A549 treated with ZK216348 at 1 μM for 4 hours (cell line): ENCODE results near the gene LGALS9C. TPM values are rescaled to one million over a fixed set of nuclear protein-coding genes. Genes with fewer than 3 reads are reported as not detected.

Source experiments
- total RNA-seq: library from RNA; stranded (reverse); fragments of 200-300 nt; extraction: Qiagen RNA extraction; gene quantifications from 5 replicates; pipeline ENCODE4 v1.2.3, GENCODE V29; 2022; ENCODE audit warnings: low read depth

LGALS9C gene
- total RNA-seq, result not detected in 5 replicates

GRCh38 chr17:18476508-18477308 is at the start of gene LGALS9C:
Gene LGALS9C (plus strand): TSS chr17:18476789. CDS start chr17:18476855, 66 bp downstream.

Other genes with a start within 250 kb of the LGALS9C start
- 219 to 292 TPM (median 257 TPM) in 5 replicates for gene FLII, start 218.1 kb upstream of the LGALS9C start, total RNA-seq
- 5.8 to 11.3 TPM (median 10.7 TPM) in 5 replicates for gene MIEF2, start 216.1 kb upstream of the LGALS9C start, total RNA-seq
- gene TOP3A, start 161.8 kb upstream of the LGALS9C start, total RNA-seq, result 25.4 to 41.9 TPM (median 37.7 TPM) in 5 replicates
- 13.0 to 18.0 TPM (median 16.6 TPM) in 5 replicates for gene SMCR8, start 161.5 kb upstream of the LGALS9C start, total RNA-seq
- gene SHMT1, start 113.2 kb upstream of the LGALS9C start, total RNA-seq, result 36.0 to 48.0 TPM (median 45.4 TPM) in 5 replicates
- gene EVPLL, start 99.0 kb upstream of the LGALS9C start, total RNA-seq, result not detected in 5 replicates
- gene TBC1D28, start 167.6 kb downstream of the LGALS9C start, total RNA-seq, result not detected in 5 replicates
- gene FOXO3B, start 205.5 kb downstream of the LGALS9C start, total RNA-seq, result 1.6 to 4.7 TPM (median 3.9 TPM) in 5 replicates